Right lobe of liver (tissue), 6 donors: Measurements from ENCODE around the gene GPBAR1. TPM values are rescaled to one million over a fixed set of nuclear protein-coding genes. Genes with fewer than 3 reads are reported as not detected.

Experiments used
- ATAC-seq, 4 donors: fragments of 200-7000 bp; cut with Tn5 transposase; one replicate each; pipeline ENCODE4 v1.9.1; 2020; ENCODE audit warnings: mild to moderate bottlenecking in 4 of 4, moderate library complexity in 4 of 4
- DNase-seq, 3 donors: peaks; one replicate each; pipeline ENCODE4 v3.0.0-alpha.2; 2020
- H3K27ac ChIP-seq, 3 donors: fragments of 200-600 bp; one replicate each; pipeline ENCODE4 v1.8.0; 2022
- H3K27me3 ChIP-seq, 2 donors: fragments of 200-600 bp; one replicate each; pipeline ENCODE4 v1.8.0; 2022
- H3K36me3 ChIP-seq, 4 donors: fragments of 200-600 bp; sonication (generic) in 1 of 4; one replicate each; pipeline versions ENCODE4 v1.5.1 to v1.8.0; 2017 to 2022; ENCODE audit warnings: control low read depth in 1 of 4
- H3K4me1 ChIP-seq, 4 donors: fragments of 200-600 bp; sonication (generic) in 1 of 4; one replicate each; pipeline versions ENCODE4 v1.5.1 to v1.8.0; 2017 to 2022; ENCODE audit warnings: control low read depth in 1 of 4
- H3K4me3 ChIP-seq, 3 donors: fragments of 200-600 bp; one replicate each; pipeline ENCODE4 v1.8.0; 2022
- H3K9me3 ChIP-seq, 4 donors: fragments of 200-600 bp; sonication (generic) in 1 of 4; one replicate each; pipeline versions ENCODE4 v1.5.1 to v1.8.0; 2017 to 2022; ENCODE audit warnings: control low read depth in 1 of 4
- CTCF ChIP-seq, 4 donors: fragments of 200-600 bp in 3 of 4; fragments of 450-650 bp in 1 of 4; IDR thresholded peaks; one replicate each; pipeline versions ENCODE4 v1.5.1 to v1.8.0; 2016 to 2022; ENCODE audit warnings: antibody characterized with exemption in 4 of 4, mild to moderate bottlenecking in 2 of 4
- POLR2A ChIP-seq: fragments of 450-650 bp; IDR thresholded peaks from one replicate; pipeline ENCODE4 v1.6.1; 2017; ENCODE audit warnings: antibody characterized with exemption, mild to moderate bottlenecking
- WGBS: methylation state at CpG from one replicate; pipeline ENCODE4 v1.1.6; 2018; ENCODE audit warnings: low coverage, low lambda C conversion rate; ENCODE audit not compliant: insufficient coverage; ENCODE audit errors: missing lambda C conversion rate; 5-methylcytosine and 5-hydroxymethylcytosine counted together
- intact Hi-C, 2 donors: fragments of 100-400 bp; cut with DNase I; formaldehyde crosslinking; loops; one replicate each; pipeline versions ENCODE4 v1.11.2 to v1.14.1; 2022
- total RNA-seq, 6 experiments: library from RNA; depleted of rRNA in 2 of 6; stranded (reverse); fragments of >200 nt in 2 of 6; fragmentation: NEBNext Ultra II Directional in 3 of 6; extraction: Animal tissue kit (Norgen Biotek cat#: 25700) in 3 of 6; gene quantifications; one replicate each; pipeline versions ENCODE4 v1.1.0 to v1.2.4, GENCODE V29; 2016 to 2023
- donor health status: DM: no; HTN: yes; CAD: no.
- donor health status: DM: no; HTN: no; CAD: no.
- donor health status: DM: no; HTN: no; CAD: no.
- donor health status: DM: no; HTN: yes; CAD: no.
- donor health status: DM: no; HTN: yes; CAD: no.

Gene GPBAR1
- total RNA-seq, 6 experiments from 2014 or later, result 0.56 to 3.2 (median 0.94) TPM

- Histone ChIP-seq H3K36me3 (peaks cover 0 to 5% (median 0%) of the 10 kb centered on the region in 4 donors), H3K27me3 (no peaks in the 10 kb centered on the region), H3K9me3 (no peaks in the 10 kb centered on the region), H3K4me1 (peaks cover 0 to 32% (median 7%) of the 10 kb centered on the region in 4 donors), H3K27ac (peak overlapping the region; percentile 72 to 92 (median 91)), H3K4me3 (peak overlapping the region; percentile 83 to 91 (median 84))
- intact Hi-C loops, result no loop called here
- DNase-seq, result peak; percentile 69 to 78 (median 75)
- 3% methylated on average over 31 of the region's 47 CpGs for WGBS
- TF ChIP-seq CTCF (IDR thresholded peaks at IDR 0.05) (no peak), POLR2A (no peak)
- peak; percentile 57 to 64 (median 60) for ATAC-seq
These were observed 43.2 kb upstream of the GPBAR1 start for GRCh38 chr2:218217360-218218267.

GRCh38 chr2:218218268-218219185 is 42.3 kb upstream of the GPBAR1 start:
- Histone ChIP-seq H3K4me1 (peaks cover 0 to 33% (median 7%) of the 10 kb centered on the region in 4 donors), H3K27ac (peak overlapping the region; percentile 72 to 92 (median 91)), H3K36me3 (peaks cover 0 to 5% (median 0%) of the 10 kb centered on the region in 4 donors), H3K9me3 (no peaks in the 10 kb centered on the region), H3K4me3 (peak overlapping the region; percentile 83 to 91 (median 84)), H3K27me3 (no peaks in the 10 kb centered on the region)
- ATAC-seq (no peak), DNase-seq (no peak)
- intact Hi-C loops, result no loop called here
- WGBS, result 29% methylated on average over 4 of the region's 4 CpGs
- TF ChIP-seq POLR2A (no peak), CTCF (IDR thresholded peaks at IDR 0.05) (no peak)

GRCh38 chr2:218219934-218220333 is 40.9 kb upstream of the GPBAR1 start:
- DNase-seq (no peak), ATAC-seq (no peak)
- Histone ChIP-seq H3K27ac (no peak overlapping the region), H3K9me3 (no peaks in the 10 kb centered on the region), H3K27me3 (no peaks in the 10 kb centered on the region), H3K4me3 (no peak overlapping the region), H3K4me1 (peaks cover 0 to 33% (median 7%) of the 10 kb centered on the region in 4 donors), H3K36me3 (peaks cover 0 to 11% (median 0%) of the 10 kb centered on the region in 4 donors)
- TF ChIP-seq CTCF (IDR thresholded peaks at IDR 0.05), result no peak
- TF ChIP-seq POLR2A, result no peak
- intact Hi-C loops, result no loop called here
- WGBS, result 63% methylated on average over 2 of the region's 2 CpGs

GRCh38 chr2:218221000-218221399 is 39.8 kb upstream of the GPBAR1 start:
- no peak for TF ChIP-seq CTCF (IDR thresholded peaks at IDR 0.05)
- no peak for TF ChIP-seq POLR2A
- H3K27me3 ChIP-seq, result no peaks in the 10 kb centered on the region
- no peak overlapping the region for H3K27ac ChIP-seq
- ATAC-seq (no peak), DNase-seq (no peak)
- 42% methylated on average over 5 of the region's 5 CpGs for WGBS
- no peaks in the 10 kb centered on the region for H3K9me3 ChIP-seq
- intact Hi-C loops, result no loop called here
- peaks cover 0 to 33% (median 7%) of the 10 kb centered on the region in 4 donors for H3K4me1 ChIP-seq
- H3K36me3 ChIP-seq, result peaks cover 0 to 22% (median 0%) of the 10 kb centered on the region in 4 donors
- H3K4me3 ChIP-seq, result no peak overlapping the region
